WTC11 (cell line): ENCODE measurements around the gene KNOP1.

Experiments used
- ARID4B ChIP-seq: sonication (generic); formaldehyde crosslinking; IDR thresholded peaks from 2 replicates; pipeline ENCODE4 v1.8.0; 2023; ENCODE audit warnings: missing genetic modification reagents, mild to moderate bottlenecking, borderline replicate concordance
- ATF3 ChIP-seq: sonication (generic); formaldehyde crosslinking; conservative IDR thresholded peaks from 2 replicates; pipeline ENCODE4 v1.8.1; 2022; ENCODE audit warnings: mild to moderate bottlenecking, missing genetic modification reagents
- CREB1 ChIP-seq: sonication (generic); formaldehyde crosslinking; IDR thresholded peaks from 2 replicates; pipeline ENCODE4 v1.8.0; 2023; ENCODE audit warnings: mild to moderate bottlenecking, missing genetic modification reagents
- CTCF ChIP-seq: fragments of 200-600 bp; IDR thresholded peaks from 2 replicates; pipeline ENCODE4 v1.8.0; 2022; ENCODE audit warnings: antibody characterized with exemption
- MAX ChIP-seq: sonication (generic); formaldehyde crosslinking; IDR thresholded peaks from 2 replicates; pipeline ENCODE4 v1.8.0; 2022; ENCODE audit warnings: mild to moderate bottlenecking, missing genetic modification reagents
- NFATC4 ChIP-seq: fragments of 250-450 bp; sonication (Bioruptor Pico); IDR thresholded peaks from 2 replicates; pipeline ENCODE4 v1.9.0; 2021; ENCODE audit warnings: mild to moderate bottlenecking
- NR3C1 ChIP-seq: sonication (generic); formaldehyde crosslinking; conservative IDR thresholded peaks from 2 replicates; pipeline ENCODE4 v1.8.1; 2023; ENCODE audit warnings: low read depth, mild to moderate bottlenecking, missing genetic modification reagents
- PREB ChIP-seq: sonication (generic); formaldehyde crosslinking; IDR thresholded peaks from 2 replicates; pipeline ENCODE4 v1.8.1; 2022; ENCODE audit warnings: mild to moderate bottlenecking, missing genetic modification reagents, moderate library complexity, borderline replicate concordance
- SP1 ChIP-seq: sonication (generic); formaldehyde crosslinking; conservative IDR thresholded peaks from 2 replicates; pipeline ENCODE4 v1.8.1; 2022; ENCODE audit warnings: missing genetic modification reagents
- ZNF121 ChIP-seq: sonication (generic); formaldehyde crosslinking; IDR thresholded peaks from 2 replicates; pipeline ENCODE4 v1.8.0; 2023; ENCODE audit warnings: missing genetic modification reagents
- ZNF263 ChIP-seq: sonication (generic); formaldehyde crosslinking; IDR thresholded peaks from 2 replicates; pipeline ENCODE4 v1.8.1; 2022; ENCODE audit warnings: low read depth, mild to moderate bottlenecking, moderate library complexity, missing genetic modification reagents
- ZNF671 ChIP-seq: fragments of 250-450 bp; sonication (Bioruptor Pico); IDR thresholded peaks from 2 replicates; pipeline ENCODE4 v1.8.0; 2021; ENCODE audit warnings: mild to moderate bottlenecking

- TF ChIP-seq CTCF (no peak), ARID4B (CRISPR knock-in tag) (no peak), PREB (CRISPR knock-in tag) (no peak), ZNF263 (CRISPR knock-in tag) (no peak), ATF3 (CRISPR knock-in tag) (no peak), ZNF671 (CRISPR knock-in tag) (no peak), MAX (no peak), CREB1 (CRISPR knock-in tag) (no peak), SP1 (CRISPR knock-in tag) (no peak), ZNF121 (CRISPR knock-in tag) (no peak), NFATC4 (no peak), NR3C1 (CRISPR knock-in tag) (no peak)
Observed at GRCh38 chr16:19713697-19714096, 4.3 kb downstream of the KNOP1 start.
